Measurements from ENCODE around the gene SMIM44. TPM values are rescaled to one million over a fixed set of nuclear protein-coding genes. Genes with fewer than 3 reads are reported as not detected.
"Not testable (repeated sequence)": the region's sequence is repeated elsewhere in the genome, so short reads cannot be mapped to it uniquely, and the experiment has no call there.

SMIM44 gene
- total RNA-seq = not detected
- long read RNA-seq = 0 reads

GRCh38 chr19:3483226-3483628, at the start of gene SMIM44:
Gene SMIM44, minus strand, starts transcription at chr19:3483441. Its CDS starts 38 bp downstream, at chr19:3483403.
- H3K9me3 ChIP-seq = no peaks in the 10 kb centered on the region
- DNase-seq (no peak), ATAC-seq (no peak)
- H3K27ac ChIP-seq = no peak within 1 kb of the TSS
- H3K4me1 ChIP-seq = no peaks in the 10 kb centered on the region
- TF ChIP-seq CTCF (IDR thresholded peaks at IDR 0.05) = no peak
- no peaks in the 10 kb centered on the region for H3K36me3 ChIP-seq
- H3K27me3 ChIP-seq = peaks cover 42% of the 10 kb centered on the region
- no peak within 1 kb of the TSS for H3K4me3 ChIP-seq
- intact Hi-C loops (cut with DNase I) = no loop called here

GRCh38 chr19:3533033-3533432, 49.8 kb upstream of the SMIM44 start:
- DNase-seq (no peak), ATAC-seq (no peak)
- Histone ChIP-seq H3K4me1 (no peaks in the 10 kb centered on the region), H3K36me3 (peaks cover 61% of the 10 kb centered on the region), H3K27ac (no peak overlapping the region), H3K9me3 (no peaks in the 10 kb centered on the region), H3K27me3 (no peaks in the 10 kb centered on the region), H3K4me3 (no peak overlapping the region)
- intact Hi-C loops (cut with DNase I) = no loop called here
- TF ChIP-seq CTCF (IDR thresholded peaks at IDR 0.05) = no peak

- ATAC-seq (no peak), DNase-seq (no peak)
- H3K27ac ChIP-seq = no peak overlapping the region
- H3K4me1 ChIP-seq = no peaks in the 10 kb centered on the region
- no peaks in the 10 kb centered on the region for H3K9me3 ChIP-seq
- TF ChIP-seq CTCF (IDR thresholded peaks at IDR 0.05) = no peak
- no peaks in the 10 kb centered on the region for H3K27me3 ChIP-seq
- H3K36me3 ChIP-seq = peaks cover 67% of the 10 kb centered on the region
- no peak overlapping the region for H3K4me3 ChIP-seq
- intact Hi-C loops (cut with DNase I) = no loop called here
Observed at GRCh38 chr19:3532154-3532786, 49.0 kb upstream of the SMIM44 start.

GRCh38 chr19:3531716-3532115, 48.5 kb upstream of the SMIM44 start:
- Histone ChIP-seq H3K9me3 (no peaks in the 10 kb centered on the region), H3K27ac (no peak overlapping the region), H3K4me3 (no peak overlapping the region), H3K36me3 (peaks cover 72% of the 10 kb centered on the region), H3K27me3 (no peaks in the 10 kb centered on the region), H3K4me1 (no peaks in the 10 kb centered on the region)
- no peak for TF ChIP-seq CTCF (IDR thresholded peaks at IDR 0.05)
- no peak for ATAC-seq
- intact Hi-C loops (cut with DNase I) = no loop called here
- DNase-seq = no peak

GRCh38 chr19:3530389-3530788, 47.1 kb upstream of the SMIM44 start:
- DNase-seq (no peak), ATAC-seq (no peak)
- TF ChIP-seq CTCF (IDR thresholded peaks at IDR 0.05) = no peak
- no peak overlapping the region for H3K27ac ChIP-seq
- intact Hi-C loops (cut with DNase I) = no loop called here
- H3K4me1 ChIP-seq = no peaks in the 10 kb centered on the region
- no peak overlapping the region for H3K4me3 ChIP-seq
- peaks cover 70% of the 10 kb centered on the region for H3K36me3 ChIP-seq
- no peaks in the 10 kb centered on the region for H3K27me3 ChIP-seq
- no peaks in the 10 kb centered on the region for H3K9me3 ChIP-seq

GRCh38 chr19:3529299-3529698, 46.1 kb upstream of the SMIM44 start:
- peaks cover 69% of the 10 kb centered on the region for H3K36me3 ChIP-seq
- H3K9me3 ChIP-seq; DNase-seq; H3K4me1 ChIP-seq; intact Hi-C loops (cut with DNase I); ATAC-seq; H3K27me3 ChIP-seq; H3K4me3 ChIP-seq; H3K27ac ChIP-seq: not testable (repeated sequence)
